NCI-H226 (cell line): ENCODE measurements around the gene NOD1.

ENCODE experiments used
- DNase-seq: peaks from one replicate; pipeline ENCODE4 v3.0.0-alpha.2; 2015

Gene NOD1

GRCh38 chr7:30468791-30469190 lies 9.8 kb downstream of the NOD1 start:
- no peak for DNase-seq

DNA sequence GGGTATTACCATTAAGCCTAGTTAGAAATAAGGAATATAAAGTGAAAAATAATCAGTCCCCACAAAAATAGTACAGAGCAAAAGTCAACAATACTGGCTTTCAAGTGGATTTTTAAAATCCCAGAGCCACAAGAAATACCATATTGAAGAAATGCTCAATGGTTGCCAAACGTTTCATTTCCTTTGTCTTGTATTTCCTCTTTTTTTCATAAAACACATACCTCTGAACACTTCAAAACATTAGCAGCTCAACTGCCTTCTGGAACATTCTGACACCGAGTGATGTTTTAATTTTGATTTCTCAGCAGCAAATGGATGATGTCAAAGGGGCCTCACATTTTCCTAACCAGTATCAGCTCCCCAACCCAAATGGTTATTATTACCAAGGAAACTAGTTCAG lies 10.5 kb downstream of the NOD1 start:
- no peak for DNase-seq

DNA sequence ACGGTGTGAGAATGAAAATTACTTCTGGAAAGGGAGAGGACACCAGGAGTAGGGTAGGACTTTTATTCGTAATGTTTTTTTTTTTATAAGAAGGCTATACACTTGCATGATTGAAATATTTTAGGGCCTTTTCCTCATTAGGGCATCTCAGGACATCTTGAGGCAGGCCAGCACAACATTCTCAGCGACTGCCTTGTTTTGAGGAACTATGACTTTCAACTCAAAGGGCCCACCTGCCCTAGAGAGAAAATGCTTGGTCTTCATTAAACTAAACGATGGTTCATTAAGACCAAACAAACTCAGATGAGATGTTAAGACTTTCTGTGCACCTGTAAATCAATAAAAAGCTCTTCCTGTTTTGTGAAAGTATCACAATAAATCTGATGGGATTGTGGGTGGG lies 11.3 kb downstream of the NOD1 start:
- DNase-seq: no peak

GRCh38 chr7:30466266-30466665 lies 12.3 kb downstream of the NOD1 start:
- no peak for DNase-seq

DNA sequence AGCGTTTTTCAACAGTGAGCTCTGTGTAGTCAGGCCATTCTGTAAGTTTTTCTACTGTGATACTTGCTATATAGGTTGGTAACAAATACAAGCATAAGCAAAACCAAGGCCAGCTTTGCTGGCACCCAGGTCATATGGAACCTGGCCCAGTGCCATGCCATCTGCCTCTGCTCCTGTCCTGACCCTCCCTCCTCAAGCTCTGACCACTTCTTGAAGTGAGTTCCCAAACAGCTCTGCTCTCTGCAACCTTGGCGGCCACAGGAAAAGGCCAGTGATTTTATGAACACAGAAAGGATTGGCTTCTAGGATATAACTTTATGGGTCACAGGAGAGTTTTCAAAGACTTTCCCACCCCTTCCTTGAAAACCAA lies 12.8 kb downstream of the NOD1 start:
- DNase-seq: no peak

DNA sequence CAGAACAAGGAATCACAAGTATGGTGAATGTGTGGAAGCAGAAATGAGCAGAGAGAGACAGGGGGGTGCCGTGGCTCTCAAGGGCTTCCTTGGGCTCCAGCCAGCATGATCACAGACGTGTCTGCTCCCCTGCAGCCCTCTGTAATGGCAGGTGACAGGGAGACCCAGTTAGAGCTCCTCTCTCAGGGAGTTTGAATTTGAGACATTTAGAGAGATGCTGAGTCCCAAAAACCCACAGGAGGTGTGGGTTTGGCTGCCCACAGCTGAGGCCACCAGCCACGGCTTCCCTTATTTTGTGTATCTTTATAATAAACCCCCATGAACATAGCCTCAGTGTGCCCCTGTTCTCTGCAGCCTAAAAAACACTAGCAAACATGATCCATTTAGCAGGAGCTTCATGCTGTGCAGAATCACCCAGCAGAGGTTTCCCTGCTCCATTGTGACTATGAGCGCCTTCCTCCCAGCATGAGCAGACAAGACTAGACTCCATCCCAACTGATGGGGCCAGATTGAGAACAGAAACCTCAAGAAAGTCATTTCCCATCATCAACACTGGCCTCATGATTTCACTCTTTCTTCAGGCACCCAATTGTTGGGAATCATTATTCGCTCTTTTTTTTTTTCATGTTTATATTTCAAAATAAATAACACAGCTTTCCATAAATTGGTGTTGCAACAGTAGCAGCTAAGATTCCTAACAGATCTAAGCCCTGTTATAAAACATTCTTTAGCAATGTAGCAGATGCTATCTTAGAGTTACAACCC lies 13.4 kb downstream of the NOD1 start:
- no peak for DNase-seq

DNA sequence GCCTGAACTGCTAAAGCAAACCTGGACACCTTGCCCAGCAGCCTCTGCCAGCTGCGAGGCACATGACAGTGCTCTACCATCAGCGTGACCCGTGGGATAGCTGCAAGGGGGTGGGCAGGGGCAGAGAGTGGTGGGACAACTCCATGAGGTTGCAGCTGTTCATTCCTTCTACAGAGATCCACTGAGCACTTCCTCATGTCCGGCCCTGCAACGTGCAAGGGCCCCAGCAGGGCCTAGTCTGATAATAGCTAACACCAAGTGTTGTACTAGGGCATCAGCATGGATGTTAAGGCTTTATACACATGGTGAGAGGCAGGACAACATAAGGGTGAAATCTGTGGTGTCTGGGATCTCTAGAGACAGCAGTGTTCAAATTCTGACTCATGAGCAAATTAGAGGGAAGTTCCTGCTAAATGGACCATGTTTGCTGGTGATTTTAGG lies 14.3 kb downstream of the NOD1 start:
- DNase-seq: no peak

DNA sequence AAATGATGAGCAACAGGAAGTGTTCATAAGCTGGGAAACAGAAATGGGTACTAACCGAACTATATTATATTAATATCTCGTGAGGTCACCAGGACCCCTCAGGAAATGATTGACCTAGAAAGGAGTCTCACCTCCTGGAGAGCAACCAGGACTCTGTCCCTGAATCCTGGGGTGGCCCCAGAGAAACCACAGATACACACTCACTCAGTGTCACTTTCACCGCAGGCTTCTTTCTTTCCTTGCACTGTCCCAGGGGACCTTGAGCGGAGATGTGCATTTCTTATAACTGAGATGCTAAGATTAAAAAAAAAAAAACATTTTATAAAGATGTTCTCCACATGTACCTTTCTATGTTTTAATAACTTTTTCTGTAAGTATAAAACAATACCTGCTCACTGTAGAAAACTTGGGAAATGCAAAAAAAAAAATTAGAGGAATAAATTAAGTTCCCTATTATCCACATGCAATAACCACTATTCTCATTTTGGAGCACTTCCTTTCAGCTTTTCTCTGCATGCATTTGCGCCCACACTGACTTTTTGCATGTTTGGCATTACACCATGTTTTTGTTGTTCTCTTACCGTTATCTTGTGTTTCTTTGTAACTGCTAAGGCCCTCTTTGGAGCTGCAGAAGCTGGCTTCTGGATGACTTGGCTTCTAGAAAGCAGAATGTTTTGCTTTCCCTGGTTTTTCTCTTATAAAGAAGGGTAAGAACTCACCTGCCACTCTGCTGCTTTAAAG lies 15.0 kb downstream of the NOD1 start:
- no peak for DNase-seq

GRCh38 chr7:30462179-30462578 lies 16.4 kb downstream of the NOD1 start:
- DNase-seq: no peak

GRCh38 chr7:30460246-30460633 lies 18.3 kb downstream of the NOD1 start:
- no peak for DNase-seq

DNA sequence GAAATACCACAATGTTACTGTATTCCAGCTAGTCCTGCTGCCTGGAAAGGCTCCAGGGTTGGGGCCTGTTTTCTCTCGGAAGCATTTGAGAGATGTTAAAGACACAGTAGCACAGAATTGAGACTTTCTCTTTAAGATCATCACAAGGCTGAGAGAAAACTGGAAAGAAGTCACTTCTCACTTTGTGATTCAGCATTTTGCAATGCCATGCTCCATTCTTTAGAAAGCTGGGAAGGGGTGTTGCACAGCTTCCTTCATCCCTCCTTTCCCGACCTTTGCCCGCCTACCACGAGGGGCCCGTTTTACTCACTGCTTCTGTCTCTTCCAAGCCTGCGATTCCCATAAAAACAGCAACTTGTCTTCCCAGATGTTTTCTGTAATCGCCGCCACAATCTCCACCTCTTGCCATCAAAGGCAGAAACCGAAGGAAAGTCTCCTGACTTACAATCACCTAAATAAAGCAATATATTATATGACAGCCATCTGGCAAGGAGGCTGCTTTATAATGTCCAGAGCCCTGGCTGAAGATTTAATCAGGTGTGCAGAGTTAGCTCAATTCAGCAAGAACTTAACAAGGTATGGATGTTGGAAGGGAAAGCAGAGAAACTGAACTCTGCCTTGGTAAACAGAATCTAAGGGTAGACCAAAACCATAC lies 18.9 kb downstream of the NOD1 start:
- peak; percentile 83 for DNase-seq

- no peak for DNase-seq
Observed at GRCh38 chr7:30458311-30458710, 20.3 kb downstream of the NOD1 start.

DNA sequence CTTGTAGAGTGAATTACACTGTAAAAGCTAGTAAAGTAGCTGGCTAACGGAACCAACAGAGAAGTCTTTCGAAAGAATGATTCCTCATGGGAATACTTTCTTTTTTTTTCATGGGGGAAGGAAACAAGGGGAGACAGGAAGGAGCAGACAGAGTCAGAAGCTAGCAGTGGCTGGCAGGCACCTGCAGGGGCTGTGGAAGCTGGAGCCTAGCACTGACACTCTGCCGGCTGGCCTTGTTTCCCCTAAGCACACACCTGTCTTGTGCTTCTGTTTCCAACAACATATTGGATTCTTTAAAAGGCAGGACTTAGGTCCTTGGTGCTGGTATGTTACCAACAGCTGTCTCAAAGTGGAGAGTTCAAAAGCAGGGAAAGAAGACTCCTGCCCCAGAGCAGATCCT lies 24.7 kb downstream of the NOD1 start:
- DNase-seq: no peak

DNA sequence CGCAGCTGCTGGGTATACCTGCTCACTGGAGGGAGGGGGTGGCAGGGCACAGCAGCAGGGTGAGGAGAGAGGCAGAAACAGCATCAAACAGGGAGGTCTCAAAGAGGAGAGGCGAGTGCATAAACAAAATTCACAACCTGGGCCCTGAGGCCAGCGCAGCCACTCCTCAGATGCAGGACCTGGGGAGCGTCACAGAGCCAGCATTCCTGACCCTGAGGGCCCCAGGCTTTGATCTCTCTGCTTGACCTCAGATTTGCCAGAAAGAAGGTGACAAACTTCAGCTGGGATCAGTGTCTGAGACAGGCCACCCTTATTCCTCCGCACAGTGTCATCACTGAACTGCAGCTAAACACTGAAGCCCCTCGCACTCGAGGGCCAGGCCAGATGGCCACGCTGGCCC lies 25.6 kb downstream of the NOD1 start:
- DNase-seq: no peak

DNA sequence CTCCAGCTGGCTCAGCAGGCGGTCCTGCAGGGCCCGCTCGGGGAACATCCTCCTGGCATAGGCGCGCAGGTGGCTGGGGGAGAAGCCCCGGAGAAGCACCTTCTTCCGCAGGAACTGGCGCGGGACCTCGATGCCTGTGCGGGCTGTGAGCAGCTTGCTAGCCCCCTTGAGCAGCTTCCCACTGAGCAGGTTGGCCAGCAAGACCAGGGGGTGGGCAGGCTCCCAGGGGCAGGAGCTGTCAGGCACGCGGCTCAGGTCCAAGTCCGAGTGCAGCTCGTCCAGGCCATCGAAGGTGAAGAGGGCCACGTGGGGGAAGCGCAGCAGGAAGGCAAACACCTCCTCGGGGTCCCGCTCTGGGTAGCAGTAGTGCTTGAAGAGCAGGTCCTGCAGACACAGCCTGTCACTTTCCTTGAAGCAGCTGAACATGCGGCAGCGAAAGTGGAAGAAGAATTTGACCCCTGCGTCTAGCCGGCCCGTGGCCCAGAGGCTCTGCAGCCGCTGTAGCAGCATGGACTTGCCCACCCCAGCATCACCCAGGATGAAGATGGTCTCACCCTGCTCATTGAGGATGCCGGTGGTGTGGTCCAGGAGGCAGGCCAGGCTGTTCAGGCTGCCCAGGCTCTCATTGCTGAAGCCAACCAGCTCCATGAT lies 26.2 kb downstream of the NOD1 start:
- no peak for DNase-seq

DNA sequence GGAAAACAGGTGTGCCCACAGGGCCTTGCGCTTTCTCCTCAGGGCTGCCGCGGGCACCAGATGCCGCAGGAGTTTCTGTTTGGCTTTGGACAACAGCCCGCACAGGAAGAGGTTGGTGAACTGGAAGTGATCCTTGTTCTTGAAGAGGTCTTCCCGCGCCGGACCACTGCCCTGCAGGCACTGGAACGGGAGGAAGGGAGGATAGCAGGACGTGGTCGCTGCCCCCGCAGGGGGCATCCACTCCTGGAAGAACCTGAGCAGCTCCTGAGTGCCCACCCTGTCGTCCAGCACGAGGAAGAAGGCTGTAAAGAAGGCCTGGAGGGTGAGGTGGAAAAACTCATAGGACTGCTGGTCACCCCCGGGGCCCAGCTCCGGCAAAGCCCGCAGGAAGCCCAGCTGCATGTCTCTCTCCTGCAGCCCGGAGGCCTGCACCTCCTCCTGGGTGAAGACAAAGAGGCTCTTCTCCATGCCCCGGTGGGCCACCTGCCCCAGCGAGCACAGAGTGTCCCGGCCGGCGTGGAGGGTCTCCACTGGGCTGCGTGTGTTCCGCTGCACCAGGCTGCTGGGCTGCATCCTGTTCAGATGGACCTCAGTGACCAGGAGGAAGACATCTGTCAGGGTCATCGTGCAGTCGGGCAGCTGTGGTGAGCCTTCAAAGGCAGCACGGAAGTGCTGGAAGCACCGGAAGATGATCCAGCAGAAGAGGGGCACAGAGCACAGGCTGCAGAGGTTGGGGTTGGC lies 26.9 kb downstream of the NOD1 start:
- DNase-seq: no peak

DNA sequence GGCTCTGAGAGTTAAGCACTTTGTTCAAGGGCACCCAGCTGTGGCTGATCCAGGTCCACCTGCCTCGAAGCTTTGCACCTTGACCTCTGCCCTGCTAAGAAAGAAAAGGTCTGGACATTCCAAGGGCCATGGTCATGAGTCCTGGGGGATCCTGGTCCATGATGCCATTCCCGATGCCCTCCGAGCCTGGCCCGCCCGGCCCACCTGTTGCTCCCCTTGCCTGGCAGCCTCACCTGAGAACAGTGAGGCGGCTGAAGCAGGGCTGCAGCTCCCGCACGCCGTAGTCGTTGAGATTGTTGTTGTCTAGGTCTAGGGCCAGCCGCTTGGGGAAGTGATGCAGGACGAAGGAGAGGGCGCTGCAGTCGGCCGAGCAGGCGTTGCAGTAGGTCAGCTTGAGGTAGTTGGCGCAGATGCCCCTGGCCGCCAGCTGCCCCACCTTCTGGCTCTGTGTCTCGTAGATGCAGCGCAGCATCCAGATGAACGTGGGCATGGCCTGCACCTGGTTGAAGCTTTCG lies 27.5 kb downstream of the NOD1 start:
- DNase-seq: no peak

GRCh38 chr7:30450240-30450982 lies 28.2 kb downstream of the NOD1 start:
- no peak for DNase-seq

DNA sequence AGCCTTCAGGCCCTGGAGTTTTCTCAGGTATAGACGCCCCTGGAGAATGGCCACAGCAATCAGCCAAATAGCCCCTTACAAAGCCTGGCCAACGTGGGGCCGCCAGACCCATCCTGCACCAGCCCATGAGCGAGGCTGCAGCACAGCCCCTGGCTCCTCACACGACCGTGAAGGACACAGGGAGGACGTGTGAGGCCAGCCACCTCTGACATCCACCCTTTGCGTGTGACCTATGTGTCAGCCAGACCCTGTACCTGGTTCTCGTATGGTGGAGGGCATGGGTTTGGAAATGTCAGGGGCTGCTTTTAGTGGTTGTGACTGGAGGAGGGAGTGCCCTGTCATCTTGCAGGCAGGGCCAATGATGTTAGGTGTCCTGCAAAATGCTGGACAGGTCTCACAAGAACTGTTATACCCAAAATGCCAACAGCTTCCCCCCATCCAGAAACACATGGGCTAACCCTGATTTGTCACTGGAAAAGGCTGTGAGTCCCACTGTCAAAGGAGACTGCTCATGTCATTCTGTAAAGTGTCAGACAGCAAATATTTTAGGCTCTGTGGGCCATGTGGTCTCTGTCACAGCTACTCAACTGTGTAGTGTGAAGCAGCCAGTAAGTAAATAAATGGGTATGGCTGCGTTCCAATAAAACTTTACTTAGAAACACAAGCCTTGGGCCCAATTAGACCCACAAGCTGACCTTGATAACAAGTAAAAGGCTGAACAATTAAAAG lies 30.0 kb downstream of the NOD1 start:
- DNase-seq: no peak

GRCh38 chr7:30447466-30447865 lies 31.1 kb downstream of the NOD1 start:
- no peak for DNase-seq

- no peak for DNase-seq
Observed at GRCh38 chr7:30446266-30446665, 32.3 kb downstream of the NOD1 start.
